Glutamatergic neuron (in vitro differentiated cells): Measurements from ENCODE around the gene GPER1. TPM values are rescaled to one million over a fixed set of nuclear protein-coding genes. Genes with fewer than 3 reads are reported as not detected.

Experiments
- DNase-seq: peaks from one replicate; pipeline ENCODE4 v3.0.0; 2022
- H3K27ac Mint-ChIP-seq: one replicate; pipeline ENCODE4 v1.8.0; 2020; ENCODE audit warnings: mild to moderate bottlenecking, mixed read lengths, inconsistent platforms; ENCODE audit not compliant: unreplicated experiment
- H3K27me3 Mint-ChIP-seq: one replicate; pipeline ENCODE4 v1.8.0; 2020; ENCODE audit warnings: mild to moderate bottlenecking, moderate library complexity, mixed read lengths, inconsistent platforms; ENCODE audit not compliant: unreplicated experiment
- H3K36me3 Mint-ChIP-seq: one replicate; pipeline ENCODE4 v1.8.0; 2020; ENCODE audit warnings: mild to moderate bottlenecking, mixed read lengths, inconsistent platforms; ENCODE audit not compliant: unreplicated experiment
- H3K4me1 Mint-ChIP-seq: one replicate; pipeline ENCODE4 v1.8.0; 2020; ENCODE audit warnings: mild to moderate bottlenecking, low read depth, mixed read lengths, inconsistent platforms; ENCODE audit not compliant: unreplicated experiment
- H3K4me3 Mint-ChIP-seq: one replicate; pipeline ENCODE4 v1.8.0; 2020; ENCODE audit warnings: mild to moderate bottlenecking, mixed read lengths, inconsistent platforms; ENCODE audit not compliant: unreplicated experiment
- H3K9me3 Mint-ChIP-seq: one replicate; pipeline ENCODE4 v1.8.0; 2020; ENCODE audit warnings: mild to moderate bottlenecking, moderate library complexity, mixed read lengths, inconsistent platforms; ENCODE audit not compliant: unreplicated experiment
- CTCF ChIP-seq: fragments of 200-600 bp; sonication (generic); IDR thresholded peaks from one replicate; pipeline ENCODE4 v1.5.0; 2021; ENCODE audit not compliant: partially characterized antibody, unreplicated experiment
- total RNA-seq: library from RNA; stranded (reverse); fragmentation: NEBNext Ultra II Directional; extraction: Animal tissue kit (Norgen Biotek cat#: 25700); gene quantifications from one replicate; pipeline ENCODE4 v1.2.1, GENCODE V29; 2021; ENCODE audit not compliant: unreplicated experiment

GPER1 gene
- total RNA-seq, 1 donor from 2014 or later: 0.59 TPM

- no peak for DNase-seq
- peaks cover 2% of the 10 kb centered on the region for H3K9me3 Mint-ChIP-seq
- H3K27ac Mint-ChIP-seq: no peak overlapping the region
- no peak overlapping the region for H3K4me3 Mint-ChIP-seq
- H3K36me3 Mint-ChIP-seq: no peaks in the 10 kb centered on the region
- H3K27me3 Mint-ChIP-seq: peaks cover 11% of the 10 kb centered on the region
- H3K4me1 Mint-ChIP-seq: peaks cover 13% of the 10 kb centered on the region
- no peak for TF ChIP-seq CTCF
These were observed 33.5 kb upstream of the GPER1 start for GRCh38 chr7:1054438-1054837.

DNA sequence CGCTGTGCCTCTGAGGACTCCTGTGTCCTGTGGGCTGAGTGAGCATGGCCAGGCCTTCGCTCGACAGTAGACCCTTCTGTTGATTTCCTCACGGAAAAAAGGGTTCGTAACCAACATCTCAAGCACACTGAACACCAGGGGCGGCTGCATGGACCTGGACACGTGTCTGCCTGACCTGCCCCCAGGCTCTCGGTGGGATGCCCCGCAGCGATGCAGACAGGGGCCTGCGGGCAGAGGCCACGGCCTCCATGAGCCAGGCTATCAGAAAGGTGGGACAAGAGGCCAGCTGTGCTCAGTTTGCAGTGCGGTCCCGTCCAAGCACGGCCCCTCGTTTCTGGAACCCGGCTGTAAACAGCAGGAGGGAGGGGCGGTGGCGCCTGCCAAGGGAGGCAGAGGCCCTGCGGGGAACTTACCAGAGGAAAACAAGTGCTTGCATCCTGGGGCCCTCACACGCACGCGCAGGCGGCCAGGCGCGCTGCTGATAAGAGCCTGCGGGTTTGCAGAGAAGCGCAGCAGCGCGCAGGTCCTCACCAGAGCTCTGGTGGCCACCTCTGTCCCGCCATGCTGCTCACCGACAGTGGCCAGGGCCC lies 33.0 kb upstream of the GPER1 start:
- H3K36me3 Mint-ChIP-seq: no peaks in the 10 kb centered on the region
- H3K27me3 Mint-ChIP-seq: peaks cover 9% of the 10 kb centered on the region
- H3K4me3 Mint-ChIP-seq: no peak overlapping the region
- DNase-seq: no peak
- H3K4me1 Mint-ChIP-seq: peaks cover 14% of the 10 kb centered on the region
- H3K9me3 Mint-ChIP-seq: peaks cover 2% of the 10 kb centered on the region
- H3K27ac Mint-ChIP-seq: no peak overlapping the region
- TF ChIP-seq CTCF: no peak

DNA sequence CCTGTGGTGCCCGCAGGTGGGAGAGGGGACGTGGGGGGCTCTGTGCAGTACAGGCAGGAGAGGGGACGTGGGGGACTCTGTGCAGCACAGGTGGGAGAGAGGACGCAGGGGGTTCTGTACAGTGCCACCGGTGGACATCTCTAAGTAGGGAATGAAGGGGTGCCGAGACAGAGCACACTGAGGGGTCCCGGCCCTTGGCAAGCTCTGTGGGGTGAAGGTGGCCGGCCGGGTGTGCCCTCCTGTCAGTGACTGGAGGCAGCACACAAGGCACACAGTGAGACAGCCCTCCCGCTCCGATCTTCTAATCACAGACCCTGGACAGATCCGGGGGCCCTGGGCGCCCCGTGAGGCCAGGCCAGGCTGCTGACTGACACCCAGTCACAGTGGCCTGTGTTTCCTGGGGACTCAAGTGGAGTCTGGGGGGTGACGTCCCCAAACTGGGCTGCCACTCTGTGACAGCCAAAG lies 32.4 kb upstream of the GPER1 start:
- TF ChIP-seq CTCF: no peak
- DNase-seq: no peak
- H3K27ac Mint-ChIP-seq: no peak overlapping the region
- peaks cover 9% of the 10 kb centered on the region for H3K27me3 Mint-ChIP-seq
- peaks cover 2% of the 10 kb centered on the region for H3K9me3 Mint-ChIP-seq
- H3K4me1 Mint-ChIP-seq: peaks cover 14% of the 10 kb centered on the region
- no peaks in the 10 kb centered on the region for H3K36me3 Mint-ChIP-seq
- no peak overlapping the region for H3K4me3 Mint-ChIP-seq

DNA sequence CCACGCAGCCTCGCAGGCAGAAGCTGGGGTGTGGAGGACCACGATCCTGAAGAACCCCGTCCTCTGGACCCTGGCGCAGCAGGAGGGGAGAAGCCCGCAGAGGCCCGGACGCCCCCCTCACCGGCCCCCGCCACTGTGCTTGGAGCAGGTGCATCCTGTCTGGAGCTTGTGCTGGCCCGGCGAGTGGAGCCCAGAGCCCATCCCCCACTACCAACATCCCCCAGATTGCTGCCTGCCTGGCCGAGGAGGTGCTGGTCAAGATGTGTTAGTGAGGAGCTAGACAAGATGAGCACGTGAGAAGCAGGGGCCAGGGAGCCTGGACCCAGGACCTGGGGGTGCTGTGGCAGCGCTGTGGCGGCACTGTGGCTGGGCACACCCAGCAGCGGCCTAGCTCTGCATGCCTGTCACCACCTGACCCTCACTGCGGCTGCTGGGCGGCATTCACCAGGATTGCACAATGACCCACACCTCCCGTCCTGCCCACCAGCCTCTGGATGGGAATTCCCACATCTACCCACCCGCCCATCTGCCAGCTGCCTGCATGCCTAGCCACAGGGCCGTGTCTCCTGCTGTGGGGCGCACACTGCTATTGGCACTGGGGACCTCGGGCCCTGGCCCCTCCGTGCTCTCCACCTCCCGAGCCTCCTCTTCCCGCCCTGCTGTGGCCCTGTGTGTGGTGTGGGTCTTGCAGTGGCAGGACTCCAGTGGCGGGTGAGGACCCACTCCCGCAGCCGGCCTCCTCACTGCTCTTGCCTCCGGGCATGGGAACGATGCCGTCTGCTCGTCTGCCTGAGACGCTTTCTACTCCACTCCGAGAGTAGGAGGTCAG lies 31.7 kb upstream of the GPER1 start:
- no peak for DNase-seq
- peaks cover 2% of the 10 kb centered on the region for H3K9me3 Mint-ChIP-seq
- no peak overlapping the region for H3K4me3 Mint-ChIP-seq
- H3K27me3 Mint-ChIP-seq: peaks cover 9% of the 10 kb centered on the region
- TF ChIP-seq CTCF: no peak
- H3K36me3 Mint-ChIP-seq: no peaks in the 10 kb centered on the region
- no peak overlapping the region for H3K27ac Mint-ChIP-seq
- peaks cover 14% of the 10 kb centered on the region for H3K4me1 Mint-ChIP-seq
